Testis (tissue), 2 donors: ENCODE results near the gene KPNB1.

Experiments used
- CTCF ChIP-seq, 3 experiments: fragments of 450-650 bp in 2 of 3; fragments of 200-600 bp in 1 of 3; sonication (generic) in 1 of 3; IDR thresholded peaks; one replicate each; pipeline ENCODE4 v1.5.1; 2016 to 2019; ENCODE audit warnings: antibody characterized with exemption in 3 of 3, mild to moderate bottlenecking in 2 of 3, moderate library complexity in 1 of 3
- POLR2A ChIP-seq: fragments of 450-650 bp; IDR thresholded peaks from one replicate; pipeline ENCODE4 v1.6.1; 2017; ENCODE audit warnings: antibody characterized with exemption, mild to moderate bottlenecking, moderate library complexity

- no peak for TF ChIP-seq CTCF (IDR thresholded peaks at IDR 0.05)
- TF ChIP-seq POLR2A: no peak
Observed at GRCh38 chr17:47697906-47698711, 48.4 kb downstream of the KPNB1 start.
